T47D (cell line): ENCODE results near the gene HEYL.

Experiments used
- DNase-seq, 2 experiments: peaks; one replicate each; pipeline versions ENCODE4 v3.0.0 to v3.0.0-alpha.2; 2011 to 2012; ENCODE audit warnings: low read depth in 1 of 2, low spot score in 1 of 2
- JUND ChIP-seq: IDR thresholded peaks from 2 replicates; pipeline ENCODE4 v1.6.1; 2012; ENCODE audit warnings: low read depth
- in situ Hi-C: cut with HindIII; loops from 2 replicates; pipeline ENCODE4 v1.10.0; 2016; ENCODE audit warnings: low sequenced_read_pairs, low pct_unique_long_range_greater_than_20kb

The HEYL gene

DNA sequence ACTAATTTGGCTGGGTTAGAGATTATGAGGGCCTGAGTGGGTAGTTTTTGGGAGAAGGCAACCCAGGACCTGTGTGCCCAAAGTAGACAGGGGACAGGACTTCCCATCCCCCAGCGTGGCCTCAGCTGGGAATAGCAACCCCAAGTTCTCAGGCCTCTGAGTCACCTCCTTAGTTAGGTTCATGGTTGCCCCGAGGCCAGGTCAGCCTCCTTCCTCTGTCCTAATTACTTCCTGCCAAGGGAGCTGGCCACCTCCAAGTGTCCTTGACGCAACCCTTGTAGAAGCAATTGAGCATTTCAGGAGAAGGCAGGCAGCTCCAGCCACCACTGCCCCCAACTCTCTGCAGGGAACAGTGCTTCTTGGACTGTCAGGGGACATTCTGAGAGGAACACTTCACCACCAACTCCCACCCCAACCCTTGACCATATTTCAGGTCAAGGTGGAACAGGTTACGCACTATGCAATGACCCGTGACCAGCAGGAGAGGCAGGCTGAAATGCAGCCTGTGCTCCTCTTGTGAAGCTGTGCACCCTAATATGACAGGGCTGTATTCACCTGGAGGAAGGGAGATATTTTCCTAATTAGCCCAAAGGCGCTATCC, 37.6 kb upstream of the HEYL start:
- no peak for TF ChIP-seq JUND
- DNase-seq = no peak
- in situ Hi-C loops = no loop called here

DNA sequence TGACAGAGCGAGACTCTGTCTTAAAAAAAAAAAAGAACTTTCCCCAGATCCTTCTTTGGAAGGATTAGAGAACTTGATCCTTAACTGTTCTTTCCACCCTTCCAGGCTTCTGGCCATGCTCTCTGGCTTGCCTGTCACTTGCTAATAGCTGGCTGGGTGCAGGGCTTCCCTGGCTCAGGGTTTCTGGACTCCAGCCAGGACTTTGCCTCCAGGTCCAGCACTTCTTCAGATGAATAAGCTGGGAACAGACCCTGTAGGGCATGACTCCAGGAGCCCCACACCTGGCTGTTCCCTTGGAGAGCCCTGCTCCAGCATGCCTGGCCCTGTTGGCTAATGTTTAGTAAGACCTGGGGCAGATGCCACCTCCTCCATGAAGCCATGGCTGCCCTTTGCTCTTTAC, 35.8 kb upstream of the HEYL start:
- no peak for TF ChIP-seq JUND
- no peak for DNase-seq
- in situ Hi-C loops = no loop called here

DNA sequence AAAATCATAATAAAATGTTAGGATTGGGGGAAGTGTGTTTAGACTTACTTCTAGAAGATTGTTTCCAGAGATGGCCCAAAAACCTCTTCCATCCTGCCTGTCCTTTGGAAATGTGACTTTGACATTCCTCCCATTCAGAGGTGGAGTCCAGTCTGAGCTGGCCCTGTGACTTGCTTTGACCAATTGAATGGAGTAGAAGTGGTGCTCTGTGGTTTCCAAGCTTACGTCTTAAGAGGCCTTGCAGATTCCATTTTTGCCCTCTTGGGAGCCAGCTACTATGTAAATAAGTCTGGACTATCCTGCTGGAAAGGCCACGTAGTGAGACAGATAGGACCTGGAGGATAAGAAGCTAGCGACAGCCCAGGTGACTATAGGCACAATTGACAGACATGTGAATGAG, 33.8 kb upstream of the HEYL start:
- peak in 1 of 2 experiments; percentile 3 for DNase-seq
- in situ Hi-C loops = no loop called here
- TF ChIP-seq JUND = no peak

DNA sequence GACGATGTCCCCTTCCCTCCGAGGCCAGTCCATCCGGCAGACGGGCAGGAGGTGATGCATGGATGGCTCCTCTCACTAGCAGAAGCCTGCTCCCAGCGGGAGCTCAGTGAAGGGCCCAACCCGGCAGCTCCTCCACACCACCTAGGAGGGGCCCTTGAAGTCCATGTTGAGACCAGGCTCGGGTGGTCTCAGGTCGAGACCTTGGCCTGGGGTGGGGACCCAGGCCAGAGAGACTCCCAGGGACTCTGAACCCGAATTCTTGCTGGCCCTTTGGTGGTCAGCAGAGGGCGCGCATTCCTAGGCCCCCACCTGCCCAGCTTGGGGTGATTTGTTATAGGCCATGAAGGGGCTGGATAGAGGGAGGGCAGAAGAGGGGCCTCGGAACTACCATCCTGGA, 33.1 kb upstream of the HEYL start:
- no peak for TF ChIP-seq JUND
- in situ Hi-C loops = no loop called here
- DNase-seq = no peak

DNA sequence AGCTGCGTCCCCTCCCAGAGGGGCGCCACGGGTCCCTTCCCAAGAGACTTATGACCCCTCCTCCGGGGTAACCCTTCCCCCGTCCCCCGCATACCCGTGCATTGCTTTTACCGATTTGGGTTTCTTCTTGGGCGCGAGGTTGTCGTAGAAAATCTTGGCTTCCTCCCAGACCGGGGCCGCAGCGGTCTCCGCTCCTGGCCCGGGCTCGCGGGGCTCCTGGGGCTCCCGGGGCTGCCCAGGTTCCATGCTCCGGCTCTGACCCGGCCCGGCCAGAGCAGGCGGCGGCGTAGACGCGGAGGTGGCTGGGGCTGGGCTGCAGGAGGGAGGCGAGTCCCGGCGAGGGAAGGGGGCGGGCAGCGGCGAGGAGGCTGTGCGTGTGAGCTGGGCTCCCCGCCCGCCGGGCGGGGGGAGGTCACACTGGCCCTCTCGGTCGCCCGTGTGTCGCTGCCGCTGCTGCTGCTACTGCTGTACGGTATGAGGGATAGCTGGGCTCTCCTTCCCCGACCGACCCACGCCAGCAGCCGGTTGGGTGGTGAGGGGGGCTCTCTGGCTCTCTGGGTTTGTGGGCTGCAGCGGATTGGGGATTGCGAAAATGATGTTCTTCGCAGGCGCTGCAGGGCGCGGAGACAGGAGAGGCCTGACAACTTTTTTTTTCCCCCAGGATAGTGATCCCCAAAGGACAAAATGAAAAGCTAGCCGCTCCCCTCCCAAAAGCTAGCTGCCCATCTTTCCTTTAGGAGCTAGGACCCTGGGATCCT, 32.5 kb upstream of the HEYL start, which contains the start of gene NT5C1A:
TSS of gene NT5C1A (minus strand) at position 315 of the 758 bp plus-strand sequence. CDS start at position 246, 69 bp downstream.
- in situ Hi-C loops = no loop called here
- DNase-seq = peak; percentile 2 to 24
- TF ChIP-seq JUND = no peak

DNA sequence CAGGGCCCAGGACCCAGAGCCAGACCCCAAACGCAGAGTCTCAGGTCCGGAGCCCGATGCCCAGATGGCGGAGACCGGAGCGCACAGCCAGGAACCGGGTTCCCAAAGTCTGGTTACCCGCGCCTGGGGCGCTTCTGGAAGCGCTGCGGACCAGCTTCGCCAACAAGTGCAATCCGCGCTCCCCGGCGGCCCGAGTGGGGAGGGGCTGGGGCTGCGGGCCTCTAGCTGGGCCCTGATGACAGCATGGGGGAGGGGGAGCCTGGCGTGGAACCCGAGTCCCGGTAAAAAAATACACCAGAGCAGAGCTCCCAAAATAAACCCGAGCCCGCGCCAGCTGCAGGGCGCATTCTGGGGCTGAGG, 32.0 kb upstream of the HEYL start:
- in situ Hi-C loops = no loop called here
- DNase-seq = no peak
- no peak for TF ChIP-seq JUND

DNA sequence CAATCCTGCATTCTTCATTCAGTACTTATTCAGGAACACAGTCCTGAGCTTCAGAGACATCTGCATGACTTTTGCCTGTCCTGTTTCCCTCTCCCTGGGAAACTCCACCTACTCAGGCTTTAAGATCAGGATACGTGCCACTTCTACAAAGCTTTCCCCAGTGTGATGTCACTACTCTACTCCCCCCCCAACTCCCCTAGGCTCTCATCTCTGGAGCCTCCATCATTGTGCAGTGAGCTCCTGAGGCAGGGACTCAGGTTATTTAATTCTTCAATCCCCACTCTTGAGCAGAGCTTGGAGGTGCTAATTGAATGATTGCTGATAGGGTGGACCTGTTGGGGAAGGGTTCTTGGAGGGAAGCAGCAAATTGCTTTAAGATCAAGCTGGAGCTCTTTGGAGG, 31.2 kb upstream of the HEYL start:
- no peak for TF ChIP-seq JUND
- in situ Hi-C loops = no loop called here
- DNase-seq = no peak

DNA sequence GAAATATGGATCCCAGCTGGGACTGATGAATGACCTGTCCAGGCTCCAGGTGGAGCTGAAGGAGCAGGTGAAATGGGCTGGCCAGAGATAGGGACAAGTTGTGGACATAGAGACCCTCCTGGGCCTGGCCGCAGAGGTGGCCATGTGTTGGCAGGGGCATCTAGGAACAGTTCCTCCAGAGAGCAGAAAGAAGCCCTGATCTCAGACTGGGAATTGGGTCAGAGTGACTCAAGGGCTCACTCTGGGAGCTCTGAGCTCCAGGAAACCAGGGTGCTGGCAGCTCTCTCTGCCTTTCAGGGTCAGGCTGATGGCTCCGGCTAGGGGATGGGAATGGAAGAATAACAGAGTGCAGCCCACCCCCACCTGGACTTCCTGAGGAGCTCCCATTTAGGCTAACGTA, 29.5 kb upstream of the HEYL start:
- DNase-seq = no peak
- no peak for TF ChIP-seq JUND
- in situ Hi-C loops = no loop called here

DNA sequence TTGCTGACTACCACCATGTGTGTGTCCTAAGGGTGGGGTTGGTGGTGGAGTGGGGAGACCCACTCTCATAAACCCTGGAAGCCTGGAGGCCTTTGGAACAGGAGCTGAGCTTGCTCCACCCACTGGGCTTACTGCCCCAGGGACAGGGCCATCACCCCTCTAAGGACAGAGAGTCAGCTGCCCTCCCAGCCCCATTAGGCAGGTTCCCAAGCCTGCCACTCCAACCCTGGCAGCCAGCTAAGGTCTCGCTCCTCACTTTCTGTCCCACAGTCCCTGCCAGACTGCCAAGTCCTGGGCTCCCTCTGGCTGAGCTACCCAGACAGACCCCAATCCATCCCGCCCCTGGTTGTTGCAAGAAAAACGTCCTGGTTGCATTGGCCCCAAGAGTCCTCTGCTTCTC, 28.7 kb upstream of the HEYL start:
- in situ Hi-C loops = no loop called here
- DNase-seq = no peak

DNA sequence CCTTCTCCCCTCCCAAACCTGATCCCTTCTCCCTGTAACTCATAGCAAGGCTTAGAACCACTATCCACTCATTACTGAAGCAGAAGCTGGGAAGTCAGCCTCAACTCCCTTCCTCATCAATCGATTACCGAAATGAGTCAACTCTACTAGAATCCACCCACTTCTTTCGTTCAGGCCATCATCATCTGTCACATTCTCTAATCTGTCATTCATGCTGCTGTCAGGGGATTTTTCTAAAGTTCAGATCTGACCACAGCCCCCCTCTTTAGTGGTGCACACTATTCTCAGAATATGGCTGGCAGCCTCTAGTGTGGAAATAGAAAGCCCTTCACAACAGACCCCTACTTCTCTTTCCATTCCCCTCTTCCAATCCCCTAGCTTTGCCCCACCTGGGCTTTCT, 27.3 kb upstream of the HEYL start:
- in situ Hi-C loops = no loop called here
- no peak for DNase-seq
- no peak for TF ChIP-seq JUND

More for the DNA sequence above, 28.7 kb upstream of the HEYL start:
- TF ChIP-seq JUND = no peak

DNA sequence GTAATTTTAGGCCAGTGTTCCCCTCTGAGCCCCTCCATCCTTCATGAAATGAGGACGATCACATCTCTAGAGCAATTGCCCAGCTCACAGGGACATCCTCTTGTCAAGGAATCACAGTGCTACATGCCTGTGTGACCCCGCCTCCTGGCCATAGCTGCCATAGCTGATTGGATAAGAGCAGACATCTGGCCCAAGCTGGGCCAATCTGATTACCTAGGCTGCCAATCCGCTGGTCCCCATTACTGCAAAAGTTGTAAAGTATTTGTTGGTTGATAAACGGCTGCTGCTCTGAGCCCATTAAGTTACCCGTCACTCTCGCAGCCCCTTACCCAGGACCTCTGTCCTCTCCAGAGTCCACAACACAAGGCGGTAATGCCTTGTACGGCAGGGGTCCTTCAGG, 24.1 kb upstream of the HEYL start:
- no peak for DNase-seq
- in situ Hi-C loops = no loop called here
- TF ChIP-seq JUND = no peak

DNA sequence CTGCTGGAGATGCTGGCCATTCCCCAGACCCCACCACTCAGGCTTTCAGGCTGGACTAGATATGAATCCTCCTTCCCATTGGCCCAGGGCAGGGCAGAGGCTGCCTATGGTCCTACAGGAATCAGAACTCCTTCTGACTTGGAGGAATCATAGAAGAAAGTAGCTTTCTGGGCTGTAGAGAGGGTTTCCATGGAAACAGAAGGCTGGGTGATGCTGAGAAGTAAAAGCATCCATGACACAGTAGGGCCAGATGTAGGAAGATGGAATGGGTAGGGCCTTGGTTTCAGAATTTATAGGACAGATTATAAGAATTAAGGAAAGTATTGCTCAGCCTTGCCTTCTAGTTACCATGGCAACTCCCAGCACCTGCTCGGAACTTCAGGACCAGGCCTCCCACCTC, 23.4 kb upstream of the HEYL start:
- in situ Hi-C loops = no loop called here
- DNase-seq = no peak
- no peak for TF ChIP-seq JUND

DNA sequence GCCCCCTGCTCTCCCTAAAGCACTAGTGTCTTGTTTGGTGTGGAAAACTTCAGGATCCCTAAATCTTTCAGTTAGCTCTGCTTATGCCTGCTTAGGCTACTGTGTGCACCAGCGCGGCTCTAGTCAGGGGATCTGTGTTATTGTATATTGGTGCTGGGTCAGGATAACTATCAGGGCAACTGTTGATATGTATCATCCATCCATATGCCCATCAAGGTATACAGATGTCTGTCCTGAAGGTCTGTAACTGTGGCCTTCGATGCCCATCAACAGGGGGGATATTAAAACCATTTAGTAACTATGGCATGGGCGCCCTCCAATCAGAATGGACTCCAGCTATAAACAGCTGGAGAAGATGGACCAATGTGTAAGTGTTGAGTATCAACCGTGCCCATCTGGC, 20.1 kb upstream of the HEYL start:
- in situ Hi-C loops = no loop called here
- TF ChIP-seq JUND = no peak
- no peak for DNase-seq

DNA sequence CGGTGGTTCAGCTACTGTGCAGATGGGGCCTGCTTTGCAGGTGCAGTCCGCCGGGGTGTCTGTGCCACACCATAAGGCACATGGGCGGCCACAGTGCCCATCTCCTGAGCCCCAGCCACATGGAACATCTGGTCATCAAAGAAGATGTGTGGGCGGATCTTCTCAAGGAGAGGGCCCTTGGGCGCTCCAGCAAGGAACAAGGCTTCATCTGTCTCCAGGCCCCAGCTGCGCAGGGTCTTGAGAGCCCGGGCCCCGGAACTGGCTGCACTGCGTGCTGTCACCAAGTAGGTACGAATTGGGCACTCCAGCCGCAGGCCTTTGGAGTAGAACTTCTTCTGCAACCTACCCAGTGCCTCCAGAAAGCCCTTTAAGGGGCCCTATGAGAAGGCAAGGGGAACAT, 19.7 kb upstream of the HEYL start:
- in situ Hi-C loops = no loop called here
- no peak for DNase-seq
- TF ChIP-seq JUND = no peak
